ENCODE measurements around the gene ASB11.

DNA sequence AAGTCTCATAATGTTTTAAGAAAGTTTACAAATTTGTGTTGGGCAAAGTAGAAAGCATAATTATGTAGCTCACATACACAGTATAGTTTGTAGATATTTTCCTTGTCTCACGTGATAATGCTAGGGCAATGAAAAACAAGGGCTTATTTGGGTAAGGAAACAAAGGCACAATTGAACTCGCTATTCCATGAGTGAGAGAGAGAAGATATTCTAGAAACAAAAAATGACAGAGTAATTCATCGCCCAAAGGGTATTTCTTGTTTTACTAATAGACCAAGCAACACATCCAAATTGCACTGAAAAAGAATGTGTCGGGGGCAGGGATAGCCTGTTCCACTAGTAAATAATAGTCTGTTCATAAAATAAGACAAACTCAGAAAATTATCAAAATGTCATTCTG, 3.6 kb upstream of the ASB11 start:
- TF ChIP-seq, protein P1, sequence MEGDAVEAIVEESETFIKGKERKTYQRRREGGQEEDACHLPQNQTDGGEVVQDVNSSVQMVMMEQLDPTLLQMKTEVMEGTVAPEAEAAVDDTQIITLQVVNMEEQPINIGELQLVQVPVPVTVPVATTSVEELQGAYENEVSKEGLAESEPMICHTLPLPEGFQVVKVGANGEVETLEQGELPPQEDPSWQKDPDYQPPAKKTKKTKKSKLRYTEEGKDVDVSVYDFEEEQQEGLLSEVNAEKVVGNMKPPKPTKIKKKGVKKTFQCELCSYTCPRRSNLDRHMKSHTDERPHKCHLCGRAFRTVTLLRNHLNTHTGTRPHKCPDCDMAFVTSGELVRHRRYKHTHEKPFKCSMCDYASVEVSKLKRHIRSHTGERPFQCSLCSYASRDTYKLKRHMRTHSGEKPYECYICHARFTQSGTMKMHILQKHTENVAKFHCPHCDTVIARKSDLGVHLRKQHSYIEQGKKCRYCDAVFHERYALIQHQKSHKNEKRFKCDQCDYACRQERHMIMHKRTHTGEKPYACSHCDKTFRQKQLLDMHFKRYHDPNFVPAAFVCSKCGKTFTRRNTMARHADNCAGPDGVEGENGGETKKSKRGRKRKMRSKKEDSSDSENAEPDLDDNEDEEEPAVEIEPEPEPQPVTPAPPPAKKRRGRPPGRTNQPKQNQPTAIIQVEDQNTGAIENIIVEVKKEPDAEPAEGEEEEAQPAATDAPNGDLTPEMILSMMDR (IDR thresholded peaks at IDR 0.05): no peak
- TF ChIP-seq POLR2A (IDR thresholded peaks at IDR 0.05): no peak
